IMR-90 (cell line): ENCODE measurements around the gene KNL1. TPM values are rescaled to one million over a fixed set of nuclear protein-coding genes. Genes with fewer than 3 reads are reported as not detected.
A peak's percentile ranks its signal among the peaks of the same experiment; 100 is the strongest.

Source experiments
- CHD1 ChIP-seq: IDR thresholded peaks from 2 replicates; pipeline ENCODE4 v1.6.1; 2012; ENCODE audit warnings: low read depth, low read length, improper control_type of control experiment
- polyA plus RNA-seq, 3 experiments: library from polyadenylated mRNA; depleted of rRNA; stranded (reverse); fragments of >200 nt; gene quantifications; 2 replicates each; pipeline ENCODE4 v1.2.3, GENCODE V29; 2012; ENCODE audit warnings: low replicate concordance in 1 of 3
- total RNA-seq: library from RNA; depleted of rRNA; stranded (reverse); fragments of >200 nt; gene quantifications from 2 replicates; pipeline ENCODE4 v1.2.3, GENCODE V29; 2012
- TF ChIP-seq, protein P1 (sequence below): conservative IDR thresholded peaks from 2 replicates; pipeline ENCODE4 v1.5.1; 2012; ENCODE audit warnings: mild to moderate bottlenecking, low read depth, low read length, improper control_type of control experiment
- TF ChIP-seq, protein P2 (sequence below): fragments of 150-350 bp; IDR thresholded peaks from 2 replicates; pipeline ENCODE4 v1.6.1; 2016; ENCODE audit warnings: low read depth, mild to moderate bottlenecking, low read length, moderate library complexity, borderline replicate concordance

KNL1 gene
- total and polyA plus RNA-seq, 2 of the 4 experiments (the other 2 are of a cell fraction), result 3.1 to 25.1 TPM

DNA sequence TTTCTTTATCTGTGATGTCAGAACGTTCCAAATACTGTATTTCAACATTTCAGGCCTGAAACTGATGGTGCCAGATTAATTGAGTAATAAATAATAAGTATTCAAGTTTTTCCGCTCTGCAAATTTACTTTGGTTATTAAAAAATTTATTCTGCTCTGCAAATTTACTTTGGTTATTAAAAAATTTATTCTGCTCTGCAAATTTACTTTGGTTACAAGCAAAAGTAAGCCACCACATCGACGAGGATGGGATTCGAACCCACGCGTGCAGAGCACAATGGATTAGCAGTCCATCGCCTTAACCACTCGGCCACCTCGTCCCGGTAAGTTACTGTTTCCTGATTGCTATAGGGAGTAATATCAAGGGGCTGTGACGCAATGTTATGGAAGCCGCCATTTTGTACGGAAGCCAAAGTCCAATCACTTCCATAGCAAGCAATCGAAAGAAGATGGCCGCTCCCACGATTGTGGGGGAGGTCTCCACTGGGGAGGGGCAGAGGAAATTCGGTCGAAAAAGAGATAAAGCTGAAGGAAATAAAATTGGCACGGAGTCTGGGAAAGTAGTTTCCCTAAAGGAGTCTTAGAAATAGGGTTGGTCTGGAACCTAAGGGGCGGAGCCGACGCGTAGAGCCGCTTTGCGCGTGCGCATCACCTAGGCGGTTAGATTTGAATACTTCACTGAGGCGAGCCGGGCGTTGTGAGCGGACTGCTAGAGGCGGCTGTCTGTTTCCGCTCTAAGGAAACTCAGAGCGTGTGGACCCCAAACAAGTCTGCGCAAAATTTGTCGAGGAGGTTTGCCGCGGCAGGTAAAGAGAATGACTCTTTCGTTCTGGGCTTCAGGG lies at the start of gene KNL1 (continued):
- TF ChIP-seq, protein P1, sequence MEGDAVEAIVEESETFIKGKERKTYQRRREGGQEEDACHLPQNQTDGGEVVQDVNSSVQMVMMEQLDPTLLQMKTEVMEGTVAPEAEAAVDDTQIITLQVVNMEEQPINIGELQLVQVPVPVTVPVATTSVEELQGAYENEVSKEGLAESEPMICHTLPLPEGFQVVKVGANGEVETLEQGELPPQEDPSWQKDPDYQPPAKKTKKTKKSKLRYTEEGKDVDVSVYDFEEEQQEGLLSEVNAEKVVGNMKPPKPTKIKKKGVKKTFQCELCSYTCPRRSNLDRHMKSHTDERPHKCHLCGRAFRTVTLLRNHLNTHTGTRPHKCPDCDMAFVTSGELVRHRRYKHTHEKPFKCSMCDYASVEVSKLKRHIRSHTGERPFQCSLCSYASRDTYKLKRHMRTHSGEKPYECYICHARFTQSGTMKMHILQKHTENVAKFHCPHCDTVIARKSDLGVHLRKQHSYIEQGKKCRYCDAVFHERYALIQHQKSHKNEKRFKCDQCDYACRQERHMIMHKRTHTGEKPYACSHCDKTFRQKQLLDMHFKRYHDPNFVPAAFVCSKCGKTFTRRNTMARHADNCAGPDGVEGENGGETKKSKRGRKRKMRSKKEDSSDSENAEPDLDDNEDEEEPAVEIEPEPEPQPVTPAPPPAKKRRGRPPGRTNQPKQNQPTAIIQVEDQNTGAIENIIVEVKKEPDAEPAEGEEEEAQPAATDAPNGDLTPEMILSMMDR, result no peak
- peak; percentile 66; the same call in 1 of the 2 replicates for TF ChIP-seq CHD1
- TF ChIP-seq, protein P2, sequence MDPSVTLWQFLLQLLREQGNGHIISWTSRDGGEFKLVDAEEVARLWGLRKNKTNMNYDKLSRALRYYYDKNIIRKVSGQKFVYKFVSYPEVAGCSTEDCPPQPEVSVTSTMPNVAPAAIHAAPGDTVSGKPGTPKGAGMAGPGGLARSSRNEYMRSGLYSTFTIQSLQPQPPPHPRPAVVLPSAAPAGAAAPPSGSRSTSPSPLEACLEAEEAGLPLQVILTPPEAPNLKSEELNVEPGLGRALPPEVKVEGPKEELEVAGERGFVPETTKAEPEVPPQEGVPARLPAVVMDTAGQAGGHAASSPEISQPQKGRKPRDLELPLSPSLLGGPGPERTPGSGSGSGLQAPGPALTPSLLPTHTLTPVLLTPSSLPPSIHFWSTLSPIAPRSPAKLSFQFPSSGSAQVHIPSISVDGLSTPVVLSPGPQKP, result no peak
